H9 (cell line): ENCODE data around the gene EXO1. TPM values are rescaled to one million over a fixed set of nuclear protein-coding genes. Genes with fewer than 3 reads are reported as not detected.

Experiments
- DNase-seq: peaks from one replicate; pipeline ENCODE4 v3.0.0-alpha.2; 2017
- H2AFZ ChIP-seq: one replicate; pipeline ENCODE4 v1.6.1; 2013; ENCODE audit warnings: mild to moderate bottlenecking, low read length, control low read depth, moderate library complexity
- H2AK5ac ChIP-seq: 2 replicates; pipeline ENCODE4 v1.6.1; 2013; ENCODE audit warnings: low read length, control low read depth, mixed read lengths; ENCODE audit not compliant: insufficient read length
- H2BK120ac ChIP-seq: one replicate; pipeline ENCODE4 v1.6.1; 2013; ENCODE audit warnings: low read depth, mild to moderate bottlenecking, low read length, control low read depth, inconsistent platforms; ENCODE audit not compliant: poor library complexity, severe bottlenecking
- H2BK12ac ChIP-seq: 2 replicates; pipeline ENCODE4 v1.6.1; 2013; ENCODE audit warnings: low read length, control low read depth, mixed read lengths, low read depth; ENCODE audit not compliant: insufficient read length
- H2BK15ac ChIP-seq: 2 replicates; pipeline ENCODE4 v1.6.1; 2013; ENCODE audit warnings: low read depth, low read length, control low read depth
- H2BK20ac ChIP-seq: one replicate; pipeline ENCODE4 v1.6.1; 2013; ENCODE audit warnings: low read depth, mild to moderate bottlenecking, low read length, control low read depth, inconsistent platforms; ENCODE audit not compliant: poor library complexity, severe bottlenecking
- H2BK5ac ChIP-seq: 2 replicates; pipeline ENCODE4 v1.6.1; 2013; ENCODE audit warnings: low read length, control low read depth, mixed read lengths; ENCODE audit not compliant: insufficient read length
- H3K14ac ChIP-seq: 2 replicates; pipeline ENCODE4 v1.6.1; 2013; ENCODE audit warnings: low read length, control low read depth; ENCODE audit not compliant: insufficient read depth
- H3K18ac ChIP-seq: 2 replicates; pipeline ENCODE4 v1.6.1; 2013; ENCODE audit warnings: low read depth, mild to moderate bottlenecking, mixed read lengths, low read length, control low read depth; ENCODE audit not compliant: insufficient read length
- H3K23ac ChIP-seq: 2 replicates; pipeline ENCODE4 v1.6.1; 2013; ENCODE audit warnings: low read length, control low read depth, mixed read lengths, low read depth; ENCODE audit not compliant: insufficient read length
- H3K23me2 ChIP-seq: 2 replicates; pipeline ENCODE4 v1.6.1; 2013; ENCODE audit warnings: low read depth, mild to moderate bottlenecking, mixed read lengths, low read length, control low read depth; ENCODE audit not compliant: insufficient read length, poor library complexity, severe bottlenecking
- H3K27ac ChIP-seq: 2 replicates; pipeline ENCODE4 v1.5.1; 2013; ENCODE audit warnings: low read length, control low read depth, mixed read lengths, low read depth; ENCODE audit not compliant: insufficient read length
- H3K27me3 ChIP-seq: 2 replicates; pipeline ENCODE4 v1.6.1; 2013; ENCODE audit warnings: low read length, control low read depth, inconsistent platforms; ENCODE audit not compliant: insufficient read depth
- H3K4ac ChIP-seq: 2 replicates; pipeline ENCODE4 v1.6.1; 2013; ENCODE audit warnings: low read depth, mild to moderate bottlenecking, control low read depth, inconsistent platforms, low read length, moderate library complexity
- H3K4me1 ChIP-seq: 2 replicates; pipeline ENCODE4 v1.6.1; 2013; ENCODE audit warnings: low read length, control low read depth, inconsistent platforms; ENCODE audit not compliant: insufficient read depth
- H3K4me2 ChIP-seq: 2 replicates; pipeline ENCODE4 v1.6.1; 2013; ENCODE audit warnings: low read length, control low read depth, mixed read lengths; ENCODE audit not compliant: insufficient read length, insufficient read depth
- H3K56ac ChIP-seq: 2 replicates; pipeline ENCODE4 v1.6.1; 2013; ENCODE audit warnings: low read depth, mild to moderate bottlenecking, mixed read lengths, low read length, control low read depth; ENCODE audit not compliant: insufficient read length
- H3K79me1 ChIP-seq: 2 replicates; pipeline ENCODE4 v1.6.1; 2013; ENCODE audit warnings: low read depth, mild to moderate bottlenecking, moderate library complexity, low read length, control low read depth, inconsistent platforms; ENCODE audit not compliant: insufficient read depth, poor library complexity, severe bottlenecking
- H3K79me2 ChIP-seq: 2 replicates; pipeline ENCODE4 v1.6.1; 2013; ENCODE audit warnings: low read length, control low read depth, inconsistent platforms; ENCODE audit not compliant: insufficient read depth
- H3K9ac ChIP-seq: 2 replicates; pipeline ENCODE4 v1.6.1; 2013; ENCODE audit warnings: low read length, control low read depth, mixed read lengths; ENCODE audit not compliant: insufficient read length; ENCODE audit errors: extremely low read depth
- H3K9me3 ChIP-seq: one replicate; pipeline ENCODE4 v1.6.1; 2013; ENCODE audit warnings: low read depth, low read length, inconsistent platforms; ENCODE audit not compliant: control insufficient read depth
- H3T11ph ChIP-seq: one replicate; pipeline ENCODE4 v1.6.1; 2013; ENCODE audit warnings: mild to moderate bottlenecking, low read length, control low read depth, inconsistent platforms
- H4K20me1 ChIP-seq: one replicate; pipeline ENCODE4 v1.6.1; 2013; ENCODE audit not compliant: control insufficient read depth, insufficient read length, insufficient read depth
- H4K5ac ChIP-seq: 2 replicates; pipeline ENCODE4 v1.6.1; 2013; ENCODE audit warnings: low read depth, mild to moderate bottlenecking, mixed read lengths, low read length, control low read depth; ENCODE audit not compliant: insufficient read length
- H4K8ac ChIP-seq: replicated peaks from 2 replicates; pipeline ENCODE4 v1.6.1; 2013; ENCODE audit warnings: low read length, control low read depth, mixed read lengths, low read depth; ENCODE audit not compliant: insufficient read length
- H4K91ac ChIP-seq: 2 replicates; pipeline ENCODE4 v1.6.1; 2013; ENCODE audit warnings: low read depth, mild to moderate bottlenecking, moderate library complexity, mixed read lengths, low read length, control low read depth; ENCODE audit not compliant: insufficient read length
- H3K27ac Mint-ChIP-seq, 3 experiments: 2 replicates in 2 of 3; 3 replicates in 1 of 3; pipeline ENCODE4 v1.8.0; 2020 to 2021; ENCODE audit warnings: mixed read lengths in 3 of 3, mild to moderate bottlenecking in 1 of 3, moderate library complexity in 1 of 3
- H3K27me3 Mint-ChIP-seq: 2 replicates; pipeline ENCODE4 v1.8.0; 2021; ENCODE audit warnings: low read depth, mild to moderate bottlenecking, moderate library complexity, mixed read lengths
- H3K36me3 Mint-ChIP-seq, 3 experiments: 2 replicates in 2 of 3; 3 replicates in 1 of 3; pipeline ENCODE4 v1.8.0; 2020 to 2021; ENCODE audit warnings: low read depth in 3 of 3, mixed read lengths in 3 of 3; ENCODE audit not compliant: insufficient read depth in 1 of 3
- H3K4me1 Mint-ChIP-seq, 2 experiments: 2 replicates each; pipeline ENCODE4 v1.8.0; 2020; ENCODE audit warnings: mixed read lengths in 2 of 2
- H3K4me3 Mint-ChIP-seq, 2 experiments: 2 replicates in 1 of 2; 3 replicates in 1 of 2; pipeline ENCODE4 v1.8.0; 2020 to 2021; ENCODE audit warnings: mild to moderate bottlenecking in 2 of 2, mixed read lengths in 2 of 2, moderate library complexity in 1 of 2
- H3K9me3 Mint-ChIP-seq, 2 experiments: 2 replicates in 1 of 2; 3 replicates in 1 of 2; pipeline ENCODE4 v1.8.0; 2020; ENCODE audit warnings: mild to moderate bottlenecking in 2 of 2, mixed read lengths in 2 of 2, moderate library complexity in 1 of 2
- CTCF ChIP-seq: fragments of 200-600 bp; sonication (generic); conservative IDR thresholded peaks from 3 replicates; pipeline ENCODE4 v1.8.0; 2021; ENCODE audit warnings: antibody characterized with exemption, mild to moderate bottlenecking
- WGBS: extraction: QIAGEN DNeasy Blood & Tissue Kit; methylation state at CpG from one replicate; pipeline ENCODE4 v1.1.7; 2013; ENCODE audit warnings: missing lambda C conversion rate, low lambda C conversion rate, mixed read lengths; ENCODE audit not compliant: insufficient read length; ENCODE audit errors: extremely low coverage; 5-methylcytosine and 5-hydroxymethylcytosine counted together
- total RNA-seq: library from RNA; stranded (reverse); gene quantifications from 2 replicates; pipeline ENCODE4 v1.2.1, GENCODE V29; 2021

The EXO1 gene
- total RNA-seq, 1 experiment from 2014 or later: 43.2 TPM

GRCh38 chr1:241840164-241840563 is 7.8 kb upstream of the EXO1 start:
- no peak overlapping the region for H3K56ac ChIP-seq
- no peaks in the 10 kb centered on the region for H3K79me1 ChIP-seq
- no peak overlapping the region for H2AK5ac ChIP-seq
- H3K9me3 Mint-ChIP-seq: no peaks in the 10 kb centered on the region
- no peak for DNase-seq
- no CpG with 5 or more reads among the region's 6 CpGs for WGBS
- no peaks in the 10 kb centered on the region for H3K9me3 ChIP-seq
- no peaks in the 10 kb centered on the region for H3K36me3 Mint-ChIP-seq
- H3K27ac ChIP-seq: no peak overlapping the region
- H2BK5ac ChIP-seq: no peak overlapping the region
- no peak overlapping the region for H2BK120ac ChIP-seq
- H3K18ac ChIP-seq: no peak overlapping the region
- H3K27me3 ChIP-seq: no peaks in the 10 kb centered on the region
- H3K27me3 Mint-ChIP-seq: no peaks in the 10 kb centered on the region
- H4K20me1 ChIP-seq: no peaks in the 10 kb centered on the region
- H3K4me3 Mint-ChIP-seq: no peak overlapping the region
- H3K4me2 ChIP-seq: no peak overlapping the region
- no peak overlapping the region for H3K4ac ChIP-seq
- H2AFZ ChIP-seq: no peak overlapping the region
- H3K23me2 ChIP-seq: no peaks in the 10 kb centered on the region
- H2BK15ac ChIP-seq: no peak overlapping the region
- H4K5ac ChIP-seq: no peak overlapping the region
- H3K4me1 Mint-ChIP-seq: no peaks in the 10 kb centered on the region
- H4K91ac ChIP-seq: no peak overlapping the region
- H3K27ac Mint-ChIP-seq: no peak overlapping the region
- H3K9ac ChIP-seq: no peak overlapping the region
- H2BK20ac ChIP-seq: no peak overlapping the region
- no peak overlapping the region for H4K8ac ChIP-seq
- no peak overlapping the region for H3K23ac ChIP-seq
- no peak overlapping the region for H2BK12ac ChIP-seq
- no peak overlapping the region for H3T11ph ChIP-seq
- no peak overlapping the region for H3K14ac ChIP-seq
- H3K4me1 ChIP-seq: no peaks in the 10 kb centered on the region
- TF ChIP-seq CTCF: no peak
- no peaks in the 10 kb centered on the region for H3K79me2 ChIP-seq
